HK-2 (cell line): ENCODE measurements around the gene DNAH5.
"Not testable (repeated sequence)": the region's sequence is repeated elsewhere in the genome, so short reads cannot be mapped to it uniquely, and the experiment has no call there.

Experiments
- DNase-seq: peaks from one replicate; pipeline ENCODE4 v3.0.0-alpha.2; 2018; ENCODE audit not compliant: unreplicated experiment

The DNAH5 gene

GRCh38 chr5:13843175-13843846 is 101.2 kb downstream of the DNAH5 start:
- no peak for DNase-seq

- DNase-seq = no peak
Measured at GRCh38 chr5:13833440-13833839, 111.0 kb downstream of the DNAH5 start.

DNA sequence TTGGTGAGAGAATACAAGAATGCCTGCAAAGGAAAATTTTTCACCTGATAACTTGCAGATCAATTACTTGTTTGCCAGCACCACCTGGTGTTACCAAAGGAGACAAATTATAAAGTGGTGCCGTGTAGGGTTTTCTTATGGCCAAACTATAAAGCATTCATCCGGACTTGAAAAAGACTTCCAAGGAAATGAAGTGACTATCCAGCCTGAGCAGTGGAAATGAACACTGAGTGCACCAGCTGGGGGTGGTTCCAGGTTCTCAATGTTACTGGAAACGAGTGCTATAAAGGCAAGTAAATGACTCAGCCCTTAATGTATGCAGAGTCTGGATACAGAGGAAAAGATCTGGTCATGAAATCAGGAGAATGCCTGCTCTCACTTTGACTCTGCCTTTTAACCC is 113.1 kb downstream of the DNAH5 start:
- peak; percentile 4 for DNase-seq

DNA sequence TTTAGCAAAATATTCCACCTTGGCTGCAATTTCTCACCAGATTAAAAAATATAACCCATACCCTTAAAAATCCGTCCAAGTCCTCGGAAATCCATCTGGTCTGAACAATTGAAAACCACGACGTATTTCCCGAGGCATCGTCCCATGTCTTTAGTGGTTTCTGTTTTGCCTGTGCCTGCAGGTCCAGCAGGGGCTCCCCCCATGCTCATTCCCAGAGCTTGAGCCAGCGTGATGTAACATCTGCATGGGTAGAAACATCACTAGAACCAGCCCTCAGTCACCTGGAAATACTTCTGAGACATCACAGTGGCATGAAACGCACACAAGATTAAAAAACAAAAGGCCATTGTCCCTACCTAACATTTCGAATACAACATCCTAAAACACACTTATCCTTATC is 114.0 kb downstream of the DNAH5 start:
- DNase-seq = no peak

- DNase-seq = no peak
Measured at GRCh38 chr5:13821366-13821765, 123.1 kb downstream of the DNAH5 start.

DNA sequence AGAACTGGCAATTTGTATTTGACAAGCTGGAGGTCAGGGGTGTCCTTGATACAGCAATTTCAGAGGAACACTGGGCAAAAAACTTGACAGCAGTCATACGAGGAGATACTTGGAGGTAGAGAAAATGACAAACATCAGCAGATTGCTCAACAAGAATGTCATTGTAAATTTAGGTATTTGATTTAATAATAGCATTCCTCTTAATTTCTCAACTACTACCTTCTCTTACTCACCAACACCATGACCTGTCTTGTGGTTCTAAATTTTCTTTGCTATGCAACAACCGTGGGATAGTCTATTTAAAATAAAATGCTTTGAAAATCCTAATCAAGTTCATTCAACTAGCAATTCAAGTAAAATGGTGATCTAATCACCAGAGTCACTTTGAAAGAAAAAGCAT is 128.4 kb downstream of the DNAH5 start:
- no peak for DNase-seq

DNA sequence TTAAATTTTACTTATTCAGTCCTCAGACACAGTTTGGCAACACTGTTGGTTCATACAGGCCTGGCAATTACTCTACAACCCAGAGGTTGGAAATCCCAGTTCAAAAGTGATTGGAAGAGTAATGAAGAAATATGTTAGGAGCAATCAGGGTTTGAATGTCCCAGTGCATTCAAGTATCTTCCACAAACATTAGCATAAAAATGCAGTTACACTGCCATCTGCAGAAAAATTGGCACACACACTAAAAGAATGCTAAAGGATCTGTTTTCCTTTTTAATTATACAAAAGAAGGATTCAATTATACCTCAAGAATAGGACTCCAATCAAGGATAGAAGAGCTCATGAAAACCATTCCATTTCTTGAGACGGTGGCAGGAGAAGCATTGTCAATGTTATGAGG is 130.2 kb downstream of the DNAH5 start:
- no peak for DNase-seq

- no peak for DNase-seq
Measured at GRCh38 chr5:13809921-13810320, 134.6 kb downstream of the DNAH5 start.

GRCh38 chr5:13804336-13804735 is 140.2 kb downstream of the DNAH5 start:
- DNase-seq = no peak

GRCh38 chr5:13798569-13798968 is 145.9 kb downstream of the DNAH5 start:
- DNase-seq = not testable (repeated sequence)

GRCh38 chr5:13785781-13786415 is 158.6 kb downstream of the DNAH5 start:
- DNase-seq = no peak

DNA sequence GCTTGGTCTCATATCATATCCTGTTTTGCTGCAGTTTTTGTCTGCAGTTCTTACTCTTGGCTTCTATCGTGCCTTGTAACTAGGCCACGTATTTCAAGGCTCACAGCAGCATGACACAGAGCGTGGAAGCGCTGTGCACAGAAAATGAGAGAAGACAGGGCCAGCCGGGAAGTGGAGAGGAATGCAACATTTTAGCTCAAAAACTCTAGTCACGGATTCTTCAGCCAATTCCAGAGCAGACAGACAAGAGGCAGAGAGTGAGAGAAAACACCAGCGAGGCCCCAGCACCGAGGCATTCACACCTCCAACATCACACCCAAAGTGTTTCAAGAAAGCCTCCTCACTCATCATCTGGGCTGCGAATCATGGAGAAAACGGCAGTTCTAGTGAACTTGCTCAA is 160.8 kb downstream of the DNAH5 start:
- no peak for DNase-seq

- no peak for DNase-seq
Measured at GRCh38 chr5:13780081-13780480, 164.4 kb downstream of the DNAH5 start.

- DNase-seq = no peak
Measured at GRCh38 chr5:13773649-13774048, 170.8 kb downstream of the DNAH5 start.

- no peak for DNase-seq
Measured at GRCh38 chr5:13771011-13771571, 173.4 kb downstream of the DNAH5 start.

- no peak for DNase-seq
Measured at GRCh38 chr5:13766236-13766635, 178.3 kb downstream of the DNAH5 start.

DNA sequence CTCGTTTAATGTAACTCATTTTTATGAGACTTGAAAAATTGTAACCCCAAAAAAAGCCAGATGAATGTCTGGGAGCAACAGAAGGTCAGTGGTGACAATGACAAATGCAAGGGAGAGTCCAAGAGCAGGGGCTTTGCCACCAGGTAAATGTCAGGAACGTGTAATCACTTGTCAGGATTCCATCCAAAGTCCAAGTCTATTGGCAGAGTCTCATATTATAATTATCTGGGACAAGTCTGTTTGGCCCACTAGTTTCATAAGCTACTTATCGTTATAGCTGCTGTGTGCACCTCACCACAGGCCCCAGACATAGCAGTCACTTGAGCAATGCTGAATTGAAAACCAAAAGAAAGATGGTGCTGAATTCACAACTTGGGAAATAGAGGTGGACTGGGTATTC is 180.8 kb downstream of the DNAH5 start:
- no peak for DNase-seq

DNA sequence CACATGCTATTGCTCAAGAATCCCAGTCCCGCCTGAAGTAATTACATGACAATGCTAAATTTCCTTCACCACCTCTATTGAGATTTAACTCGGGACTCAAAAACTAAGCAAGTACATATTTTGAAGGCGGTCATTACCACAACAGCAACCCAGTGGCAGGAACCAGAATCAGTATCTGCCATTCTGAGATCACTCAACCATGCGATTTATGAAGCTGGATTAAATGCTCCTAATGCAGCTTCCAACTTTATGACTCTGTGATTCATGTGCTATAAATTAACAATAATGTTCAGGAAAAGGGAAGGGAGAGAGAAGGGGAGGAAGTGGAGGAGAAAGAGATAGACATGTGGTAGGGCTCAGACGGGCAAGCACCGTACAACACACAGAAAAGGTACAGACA is 194.7 kb downstream of the DNAH5 start:
- no peak for DNase-seq

DNA sequence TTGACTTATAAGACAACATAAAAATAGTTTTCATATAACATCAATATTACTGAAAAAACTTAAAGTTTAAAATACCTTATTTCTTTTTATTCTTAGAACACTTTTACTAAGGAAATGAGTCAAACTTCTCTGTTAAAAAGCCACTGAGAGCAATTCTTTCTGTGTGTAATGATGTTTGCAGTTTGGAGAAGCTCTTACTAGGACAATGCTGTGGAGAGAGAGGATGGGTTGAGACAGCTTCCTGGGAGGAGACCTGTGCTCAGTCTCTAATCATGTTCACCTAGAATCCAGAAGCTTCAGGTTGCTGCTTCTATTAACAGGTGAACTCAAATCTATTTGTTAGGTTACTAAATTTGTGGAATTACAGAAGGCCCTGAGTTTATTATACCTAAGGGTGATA is 198.5 kb downstream of the DNAH5 start:
- no peak for DNase-seq

GRCh38 chr5:13745508-13745907 is 199.0 kb downstream of the DNAH5 start:
- DNase-seq = no peak

DNA sequence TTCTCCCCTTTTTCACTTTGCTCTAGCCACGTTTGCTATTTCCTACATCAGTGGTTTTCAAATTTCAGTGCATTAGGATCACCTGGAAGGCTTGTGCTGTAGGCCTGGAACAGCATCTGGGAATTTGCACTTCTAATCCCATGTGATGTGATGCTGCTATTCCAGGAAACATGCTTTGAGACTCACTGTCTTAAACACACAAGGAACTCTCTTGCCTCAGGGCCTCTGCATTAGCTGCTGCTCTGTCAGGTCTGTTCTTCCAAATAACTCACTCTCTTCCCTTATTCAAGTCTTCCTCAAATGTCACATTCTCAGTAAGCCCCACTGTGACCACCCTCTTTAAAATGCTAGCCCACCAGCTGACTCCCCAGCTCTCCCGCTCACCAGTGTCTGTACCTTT is 204.0 kb downstream of the DNAH5 start:
- DNase-seq = no peak

DNA sequence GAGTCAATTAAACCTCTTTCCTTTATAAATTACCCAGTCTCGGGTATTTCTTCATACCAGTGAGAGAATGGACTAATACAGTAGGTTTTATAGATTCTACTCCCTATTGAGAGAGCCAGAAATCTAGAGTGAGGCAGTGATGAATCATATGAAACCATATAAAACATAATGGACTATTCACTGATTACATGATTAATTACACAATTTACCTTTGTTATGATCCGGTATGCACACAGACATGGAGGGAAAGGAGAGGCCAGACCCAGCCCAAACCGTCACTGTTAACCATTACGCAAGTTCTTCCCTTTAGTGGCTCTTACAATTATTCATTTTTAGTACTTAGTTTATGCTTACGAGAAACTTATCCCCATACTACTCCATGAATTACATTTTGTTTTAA is 205.0 kb downstream of the DNAH5 start:
- DNase-seq = no peak

DNA sequence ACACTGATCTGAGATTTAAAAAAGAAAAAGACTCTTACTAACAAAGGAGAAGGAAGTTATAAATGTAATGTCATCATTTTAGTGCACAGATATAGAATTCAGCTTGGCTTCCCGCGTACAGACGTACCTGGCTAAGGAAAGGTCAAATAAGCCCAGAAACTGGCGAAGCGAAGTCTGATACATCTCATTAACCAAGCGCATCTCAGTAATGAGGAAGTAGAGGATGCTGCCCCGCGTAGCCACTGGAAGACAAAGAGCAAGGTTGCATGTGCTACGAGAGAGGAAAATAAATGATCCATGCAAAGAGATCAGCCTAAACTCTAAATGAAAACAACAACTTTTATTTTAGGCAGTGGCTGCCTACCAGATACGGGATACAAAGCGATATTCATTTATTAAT is 208.8 kb downstream of the DNAH5 start:
- no peak for DNase-seq
